Ovary (tissue), 9 donors: ENCODE results near the gene HFE. TPM values are rescaled to one million over a fixed set of nuclear protein-coding genes. Genes with fewer than 3 reads are reported as not detected.

Experiments
- DNase-seq, 5 donors: peaks; one replicate each; pipeline ENCODE4 v3.0.0-alpha.2; 2019 to 2020
- H3K27ac ChIP-seq, 2 donors: fragments of 200-600 bp; one replicate each; pipeline versions ENCODE4 v1.5.1 to v1.8.0; 2019 to 2022
- H3K27me3 ChIP-seq: fragments of 200-600 bp; one replicate; pipeline ENCODE4 v1.8.0; 2022
- H3K36me3 ChIP-seq: fragments of 200-600 bp; sonication (generic); one replicate; pipeline ENCODE4 v1.5.1; 2019
- H3K4me1 ChIP-seq: one replicate; pipeline ENCODE4 v1.8.1; 2013; ENCODE audit warnings: mild to moderate bottlenecking, moderate library complexity; ENCODE audit not compliant: insufficient read depth
- H3K4me3 ChIP-seq: fragments of 200-600 bp; sonication (generic); one replicate; pipeline ENCODE4 v1.5.1; 2017
- H3K9me3 ChIP-seq, 2 donors: fragments of 200-600 bp in 1 of 2; sonication (generic) in 1 of 2; one replicate each; pipeline versions ENCODE4 v1.5.1 to v1.8.1; 2013 to 2019; ENCODE audit warnings: mild to moderate bottlenecking in 1 of 2, moderate library complexity in 1 of 2
- CTCF ChIP-seq, 3 donors: fragments of 450-650 bp in 2 of 3; fragments of 200-600 bp in 1 of 3; IDR thresholded peaks; one replicate each; pipeline versions ENCODE4 v1.5.1 to v1.8.0; 2016 to 2022; ENCODE audit warnings: antibody characterized with exemption in 3 of 3, mild to moderate bottlenecking in 1 of 3
- EP300 ChIP-seq: sonication (generic); formaldehyde crosslinking; IDR thresholded peaks from one replicate; pipeline ENCODE4 v1.6.1; 2017; ENCODE audit warnings: antibody characterized with exemption
- POLR2A ChIP-seq: fragments of 450-650 bp; IDR thresholded peaks from one replicate; pipeline ENCODE4 v1.6.1; 2017; ENCODE audit warnings: antibody characterized with exemption, mild to moderate bottlenecking, moderate library complexity
- WGBS, 3 donors: extraction: QIAGEN DNeasy Blood & Tissue Kit in 1 of 3; methylation state at CpG; one replicate each; pipeline versions ENCODE4 v1.1.5 to v1.1.7; 2013 to 2017; 5-methylcytosine and 5-hydroxymethylcytosine counted together
- intact Hi-C, 4 donors: fragments of 100-400 bp; cut with DNase I; formaldehyde crosslinking; loops; one replicate each; pipeline versions ENCODE4 v1.11.0 to v1.15.1; 2022 to 2023
- polyA plus RNA-seq, 2 donors: library from polyadenylated mRNA; stranded (reverse); fragments of 200-250 nt in 1 of 2; fragments of 350-450 nt in 1 of 2; fragmentation: Illumina TruSeq in 1 of 2; extraction: RNeasy Lipid Tissue Mini Kit (QIAGEN cat#74804) in 1 of 2; gene quantifications; one replicate each; pipeline ENCODE4 v1.2.3, GENCODE V29; 2013 to 2014
- total RNA-seq, 7 donors: library from RNA; depleted of rRNA in 2 of 7; stranded (reverse); fragments of >200 nt in 2 of 7; fragmentation: NEBNext Ultra II Directional in 3 of 7; extraction: Animal tissue kit (Norgen Biotek cat#: 25700) in 3 of 7; gene quantifications; one replicate each; pipeline versions ENCODE4 v1.1.0 to v1.2.4, GENCODE V29; 2016 to 2023
- donor health status: DM: no; HTN: no; CAD: no; lungs with moderate emphysema.
- donor health status: DM: no; HTN: no; CAD: no.
- donor health status: Bipolar disorder and iron deficiency.
- donor health status: DM: yes; HTN: yes; CAD: no.
- donor health status: DM: no; HTN: no; CAD: no.
- donor health status: DM: yes; HTN: yes; CAD: no.

Gene HFE
- total and polyA plus RNA-seq, 9 donors: 3.6 to 25.8 (median 7.4) TPM

DNA sequence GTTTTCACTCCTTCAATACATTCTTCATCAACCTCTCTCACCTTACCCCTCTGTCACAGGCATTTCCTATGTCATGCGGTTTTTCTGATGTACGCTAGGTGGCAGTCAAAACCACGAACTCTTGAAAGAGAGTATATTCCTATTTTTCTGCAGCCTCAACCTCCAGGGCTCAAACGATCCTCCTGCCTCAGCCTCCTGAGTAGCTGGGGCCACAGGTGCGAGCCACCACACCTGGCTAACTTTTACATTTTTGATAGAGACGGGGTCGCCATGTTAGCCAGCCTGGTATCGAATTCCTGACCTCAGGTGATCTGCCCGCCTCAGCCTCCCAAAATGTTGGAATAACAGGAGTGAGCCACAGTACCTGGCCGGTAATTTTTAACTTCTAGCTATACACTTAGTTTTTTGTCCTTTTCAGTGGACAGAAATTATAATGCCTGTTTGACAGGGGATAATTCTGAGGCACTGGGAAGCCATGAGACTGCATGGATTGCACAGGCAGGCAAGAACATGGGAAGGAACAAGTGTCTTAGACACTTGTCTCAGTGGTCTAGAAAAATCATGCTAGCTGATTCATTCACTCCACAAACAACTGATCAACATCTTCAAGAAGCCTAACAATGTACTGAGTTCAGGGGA lies 22.5 kb upstream of the HFE start:
- H3K4me3 ChIP-seq: no peak overlapping the region
- intact Hi-C loops: loop anchor here in 2 of 4 donors (1.0 to 2.0 kb wide), 2 partner anchors 30 to 33 kb away; no protein-coding TSS in a partner anchor
- H3K36me3 ChIP-seq: no peaks in the 10 kb centered on the region
- H3K4me1 ChIP-seq: no peaks in the 10 kb centered on the region
- H3K27ac ChIP-seq: no peak overlapping the region
- no peaks in the 10 kb centered on the region for H3K27me3 ChIP-seq
- DNase-seq: no peak
- H3K9me3 ChIP-seq: no peaks in the 10 kb centered on the region
- TF ChIP-seq EP300: no peak
- peak in 2 of 3 donors; percentile 55 to 58 for TF ChIP-seq CTCF (IDR thresholded peaks at IDR 0.05)
- WGBS, 3 donors: 28 to 31% (median 31%) methylated on average over 10 of the region's 10 CpGs

DNA sequence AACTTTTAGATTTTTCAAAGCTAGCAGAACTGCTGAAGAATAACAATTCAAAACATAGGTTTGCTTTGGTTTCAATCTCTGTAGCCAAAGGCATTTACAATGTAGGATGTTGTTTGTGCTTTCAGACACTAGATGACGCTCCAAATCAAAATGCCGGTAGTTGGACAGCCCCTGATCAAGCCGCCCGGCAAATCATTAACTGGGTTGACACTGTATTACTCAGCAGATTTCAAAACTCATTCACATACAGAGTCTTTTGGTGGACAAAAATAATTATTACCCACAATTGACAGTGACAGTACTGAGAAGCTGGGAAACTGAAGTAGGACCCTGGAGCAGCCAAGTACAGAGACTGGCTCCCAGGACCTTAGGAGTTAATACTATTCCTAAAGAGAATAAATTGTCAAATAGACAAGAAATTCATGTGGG lies 21.3 kb upstream of the HFE start:
- Histone ChIP-seq H3K9me3 (no peaks in the 10 kb centered on the region), H3K36me3 (no peaks in the 10 kb centered on the region), H3K27ac (no peak overlapping the region), H3K4me1 (no peaks in the 10 kb centered on the region), H3K27me3 (no peaks in the 10 kb centered on the region), H3K4me3 (no peak overlapping the region)
- intact Hi-C loops: loop anchor here in 1 of 4 donors (2.0 kb wide), 1 partner anchor 29 kb away; no protein-coding TSS in a partner anchor
- TF ChIP-seq POLR2A (no peak), CTCF (IDR thresholded peaks at IDR 0.05) (peak; percentile 40 to 80 (median 79))
- peak in 4 of 5 donors; percentile 38 to 75 (median 50) for DNase-seq
- 0% methylated on average over 4 of the region's 4 CpGs for WGBS, 3 donors

GRCh38 chr6:26067367-26067766 lies 19.9 kb upstream of the HFE start:
- Histone ChIP-seq H3K36me3 (no peaks in the 10 kb centered on the region), H3K27me3 (no peaks in the 10 kb centered on the region), H3K4me3 (no peak overlapping the region), H3K9me3 (no peaks in the 10 kb centered on the region), H3K4me1 (no peaks in the 10 kb centered on the region), H3K27ac (no peak overlapping the region)
- intact Hi-C loops: no loop called here
- no peak for DNase-seq
- 62 to 68% (median 66%) methylated on average over 4 of the region's 4 CpGs for WGBS, 3 donors
- TF ChIP-seq POLR2A (no peak), CTCF (IDR thresholded peaks at IDR 0.05) (no peak)

DNA sequence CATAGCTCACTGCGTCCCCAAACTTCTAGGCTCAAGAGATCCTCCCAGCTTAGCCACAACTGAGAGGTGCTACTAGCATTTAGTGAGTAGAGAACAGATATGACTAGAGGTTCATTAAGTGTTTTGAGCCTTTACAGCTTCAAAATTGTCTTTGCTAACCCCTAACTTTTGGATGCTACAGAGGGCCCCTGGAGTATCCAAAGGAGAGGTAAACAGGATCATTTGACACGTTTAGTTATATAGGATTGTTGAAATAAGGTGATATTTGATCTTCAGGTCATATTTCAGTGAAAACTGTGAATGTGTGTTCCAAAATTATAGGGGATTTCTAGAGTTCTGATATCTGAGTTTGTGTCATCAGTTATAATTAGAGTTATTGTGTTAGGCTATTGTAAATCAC lies 19.2 kb upstream of the HFE start:
- Histone ChIP-seq H3K36me3 (no peaks in the 10 kb centered on the region), H3K4me3 (no peak overlapping the region), H3K9me3 (no peaks in the 10 kb centered on the region), H3K27ac (no peak overlapping the region), H3K4me1 (no peaks in the 10 kb centered on the region), H3K27me3 (no peaks in the 10 kb centered on the region)
- TF ChIP-seq CTCF (IDR thresholded peaks at IDR 0.05) (no peak), POLR2A (no peak), EP300 (no peak)
- intact Hi-C loops: loop anchor here in 1 of 4 donors (2.0 kb wide), 1 partner anchor 27 kb away; no protein-coding TSS in a partner anchor
- 60 to 74% (median 66%) methylated on average over 2 of the region's 2 CpGs for WGBS, 3 donors
- no peak for DNase-seq
